ENCODE measurements around the gene AP4B1. TPM values are rescaled to one million over a fixed set of nuclear protein-coding genes. Genes with fewer than 3 reads are reported as not detected.

AP4B1 gene
- total and polyA plus RNA-seq, 9 of the 15 experiments (the other 6 are each of a cell fraction or from before 2014, with no cell fraction given), result 15.8 to 36.5 (median 24.6) TPM

GRCh38 chr1:113913887-113914664, 9.5 kb upstream of the AP4B1 start (continued):
- TF ChIP-seq PREB (CRISPR knock-in tag; IDR thresholded peaks at IDR 0.05) (no peak), KAT2B (IDR thresholded peaks at IDR 0.05; ENCODE audit: low read depth, low read length) (no peak), SMAD4 (CRISPR knock-in tag; conservative IDR thresholded peaks at IDR 0.05) (peak; percentile 99), KLF6 (CRISPR knock-in tag; IDR thresholded peaks at IDR 0.05; ENCODE audit: borderline replicate concordance) (no peak), HOXB6 (CRISPR knock-in tag; IDR thresholded peaks at IDR 0.05; ENCODE audit: borderline replicate concordance) (no peak), FUS (optimal IDR thresholded peaks at IDR 0.05; ENCODE audit: low read depth, low read length) (no peak), GATAD2A (IDR thresholded peaks at IDR 0.05) (peak; percentile 97), NEUROD1 (IDR thresholded peaks at IDR 0.05; ENCODE audit: borderline replicate concordance, low read depth, low read length, partially characterized antibody) (peak; percentile 94), ELK1 (CRISPR knock-in tag; IDR thresholded peaks at IDR 0.05) (no peak), GMEB1 (CRISPR knock-in tag; IDR thresholded peaks at IDR 0.05) (no peak), TRIM24 (IDR thresholded peaks at IDR 0.05) (peak; percentile 98), FOXK1 (CRISPR knock-in tag; IDR thresholded peaks at IDR 0.05; ENCODE audit: borderline replicate concordance) (no peak), POLR2G (IDR thresholded peaks at IDR 0.05; ENCODE audit: low read depth, low read length) (no peak), CREB3 (tag; conservative IDR thresholded peaks at IDR 0.05; ENCODE audit: low read depth) (no peak; the same call in 1 of the 2 replicates), NFIX (CRISPR knock-in tag; IDR thresholded peaks at IDR 0.05; ENCODE audit: low read depth) (no peak), TARDBP (IDR thresholded peaks at IDR 0.05) (peak; percentile 97), THAP7 (CRISPR knock-in tag; IDR thresholded peaks at IDR 0.05) (no peak), ZNF395 (CRISPR knock-in tag; IDR thresholded peaks at IDR 0.05) (peak; percentile 98), FOXJ2 (tag; IDR thresholded peaks at IDR 0.05) (no peak; the same call in 1 of the 2 replicates)

All from K562 (cell line).